Retinal pigment epithelial cell (primary cell): ENCODE data around the gene CXCR6.

Experiments used
- DNase-seq: peaks from one replicate; pipeline ENCODE4 v3.0.0-alpha.2; 2010; ENCODE audit warnings: low read depth
- H3K4me3 ChIP-seq: 2 replicates; pipeline ENCODE4 v1.5.1; 2011; ENCODE audit warnings: mild to moderate bottlenecking, low read length, control low read depth, moderate library complexity
- CTCF ChIP-seq: conservative IDR thresholded peaks from 2 replicates; pipeline ENCODE4 v1.5.1; 2011; ENCODE audit warnings: low read depth, low read length, control low read depth, inconsistent platforms

CXCR6 gene

GRCh38 chr3:45987368-45988291 is 44.4 kb downstream of the CXCR6 start:
- DNase-seq, result no peak
- H3K4me3 ChIP-seq, result no peak overlapping the region
- TF ChIP-seq CTCF, result no peak

DNA sequence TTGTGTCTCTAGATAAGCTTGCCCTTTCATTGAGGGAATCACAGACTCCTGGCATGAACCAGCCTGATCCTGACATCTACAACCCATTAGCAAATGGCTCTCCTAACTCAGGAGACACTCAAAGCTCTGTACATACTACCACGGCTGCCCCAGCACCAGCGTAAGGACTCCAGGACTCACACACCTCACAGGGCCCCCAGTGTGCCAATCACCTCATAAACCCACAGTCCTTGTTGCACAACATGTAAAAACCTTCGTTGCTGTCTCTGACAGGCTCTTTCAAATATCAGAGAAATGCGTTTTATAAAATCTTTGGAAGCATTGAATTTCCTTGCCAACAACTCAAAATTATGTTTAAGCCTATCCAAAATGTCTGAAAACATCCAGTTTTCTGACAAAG is 45.1 kb downstream of the CXCR6 start:
- TF ChIP-seq CTCF, result no peak

DNA sequence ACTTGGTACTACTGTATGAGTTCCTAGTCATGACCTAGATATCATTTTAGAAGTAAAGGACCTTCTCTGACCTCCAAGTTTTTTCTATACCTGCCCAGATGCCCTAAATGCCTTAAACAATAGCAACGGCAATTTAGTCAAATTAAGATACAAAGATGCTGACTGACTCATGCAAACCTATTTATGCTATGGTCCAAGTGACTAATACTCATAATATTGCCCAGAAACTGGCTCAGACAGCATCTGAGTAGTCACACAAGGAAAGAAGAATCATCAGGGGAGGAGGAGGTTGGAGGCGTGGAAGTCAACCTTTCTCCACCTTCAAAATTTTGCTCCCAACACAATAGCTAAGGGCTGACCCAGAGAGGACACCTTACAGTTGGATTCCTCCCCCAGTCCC is 45.5 kb downstream of the CXCR6 start:
- no peak for DNase-seq
- TF ChIP-seq CTCF, result no peak
- no peak overlapping the region for H3K4me3 ChIP-seq

More for the DNA sequence above, 45.1 kb downstream of the CXCR6 start:
- no peak for DNase-seq
- H3K4me3 ChIP-seq, result no peak overlapping the region

GRCh38 chr3:45990181-45990580 is 46.9 kb downstream of the CXCR6 start:
- no peak for DNase-seq
- no peak for TF ChIP-seq CTCF
- H3K4me3 ChIP-seq, result no peak overlapping the region

DNA sequence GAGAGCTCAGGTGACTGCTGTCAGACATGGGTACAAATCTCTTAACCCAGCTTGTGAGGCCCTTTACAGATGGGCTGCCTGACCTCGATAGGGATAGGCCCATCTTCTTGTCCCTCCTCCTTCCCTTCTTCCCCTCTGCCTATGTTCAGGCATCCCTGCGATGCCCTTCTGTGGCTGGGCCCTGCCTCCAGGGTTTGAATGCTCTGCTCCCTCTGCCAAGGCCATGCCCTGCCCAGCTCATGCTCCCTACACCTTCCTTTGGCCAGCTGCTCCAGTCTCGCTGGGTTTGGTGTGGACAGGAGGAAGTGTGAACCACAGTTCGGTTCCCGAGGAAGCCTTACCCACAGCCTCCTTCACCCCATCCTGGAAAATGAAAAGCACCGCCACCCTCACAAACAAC is 48.1 kb downstream of the CXCR6 start:
- TF ChIP-seq CTCF, result no peak
- no peak for DNase-seq
- H3K4me3 ChIP-seq, result no peak overlapping the region

DNA sequence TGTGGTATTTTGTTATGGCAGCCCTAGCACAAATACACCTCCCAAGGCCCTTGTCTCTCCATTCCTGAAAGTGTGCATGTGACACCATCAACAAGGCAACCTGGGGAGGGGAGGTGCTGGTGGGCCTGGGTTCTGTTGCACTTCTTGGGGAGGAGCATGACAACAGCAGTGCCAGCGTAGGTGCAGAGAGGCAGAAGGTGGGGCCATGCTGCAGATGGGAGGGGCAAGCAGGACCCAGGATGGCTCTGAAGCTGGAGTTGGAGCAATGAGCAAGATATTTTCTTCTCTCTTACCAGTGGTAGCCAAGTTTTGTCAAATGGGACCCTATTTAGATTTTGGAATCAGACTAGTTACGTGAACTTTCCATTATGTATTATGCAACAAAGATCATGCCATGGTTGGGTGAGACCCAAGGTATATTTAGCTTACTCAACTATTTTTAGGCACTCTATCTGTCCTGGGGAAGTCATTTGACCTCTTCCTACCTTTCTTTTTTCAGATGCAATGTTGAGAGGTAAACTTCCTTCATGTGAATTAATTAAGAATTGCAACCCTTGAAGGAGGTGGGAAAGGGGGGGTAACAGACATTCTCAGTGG is 49.0 kb downstream of the CXCR6 start:
- TF ChIP-seq CTCF, result no peak
- no peak for DNase-seq
- no peak overlapping the region for H3K4me3 ChIP-seq

GRCh38 chr3:45992821-45993221 is 49.6 kb downstream of the CXCR6 start:
- no peak overlapping the region for H3K4me3 ChIP-seq
- no peak for DNase-seq
- TF ChIP-seq CTCF, result no peak
